Endometrium (tissue), 2 donors: ENCODE measurements around the gene RPA3.

Experiments used
- FAIRE-seq: peaks from 2 replicates; lab custom pipeline; 2012; peaks lifted over from hg19 to GRCh38; lab: Jason Lieb, UNC
- donor health status: control.
- donor health status: control.

RPA3 gene

GRCh38 chr7:7732621-7733281 is 14.3 kb upstream of the RPA3 start:
- FAIRE-seq = no peak

GRCh38 chr7:7731732-7732131 is 13.3 kb upstream of the RPA3 start:
- no peak for FAIRE-seq

DNA sequence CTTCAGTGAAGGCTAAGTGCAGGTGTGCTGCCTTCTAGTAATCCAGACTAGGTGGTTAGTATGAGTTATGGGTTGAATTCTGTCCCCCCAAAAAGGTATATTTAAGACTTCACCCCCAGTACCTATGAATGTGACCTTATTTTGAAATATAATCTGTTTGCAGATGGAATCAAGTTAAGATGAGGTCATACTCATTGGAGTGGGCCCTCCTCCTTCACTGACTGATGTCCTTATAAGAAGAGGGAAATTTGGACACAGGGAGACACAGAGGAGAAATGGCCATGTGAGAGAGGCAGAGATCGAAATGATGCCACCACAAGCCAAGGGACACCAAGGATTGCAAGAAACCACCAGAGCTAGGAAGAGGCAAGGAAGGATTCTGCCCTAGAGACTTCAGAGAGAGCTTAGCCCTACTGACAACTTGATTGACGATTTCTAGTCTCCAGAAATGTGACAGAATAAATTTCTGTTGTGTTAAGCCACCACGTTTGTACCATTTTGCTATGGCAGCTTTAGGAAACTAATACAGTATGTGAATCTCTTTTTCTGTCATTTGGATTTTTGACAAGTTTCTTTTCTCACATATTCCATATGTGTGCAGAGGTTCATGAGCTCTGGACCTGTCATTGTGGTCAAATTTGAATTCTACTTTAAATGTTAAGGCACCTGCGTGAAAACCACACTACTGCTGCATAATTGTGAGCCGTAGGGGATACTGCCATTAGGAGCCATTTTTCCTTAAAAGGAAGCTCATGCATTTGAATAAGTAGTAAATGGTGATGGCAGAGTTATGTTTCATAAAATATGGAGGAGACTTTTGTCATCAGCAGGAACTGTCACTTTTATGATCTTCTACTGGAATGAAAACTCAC is 2.6 kb upstream of the RPA3 start:
- no peak for FAIRE-seq

GRCh38 chr7:7720193-7720592 is 1.8 kb upstream of the RPA3 start:
- no peak for FAIRE-seq

- FAIRE-seq = no peak
Observed at GRCh38 chr7:7719236-7719635, 829 bp upstream of the RPA3 start.

GRCh38 chr7:7713730-7714129 is 4.7 kb downstream of the RPA3 start:
- FAIRE-seq = no peak

GRCh38 chr7:7710469-7710868 is 7.9 kb downstream of the RPA3 start:
- FAIRE-seq = no peak

DNA sequence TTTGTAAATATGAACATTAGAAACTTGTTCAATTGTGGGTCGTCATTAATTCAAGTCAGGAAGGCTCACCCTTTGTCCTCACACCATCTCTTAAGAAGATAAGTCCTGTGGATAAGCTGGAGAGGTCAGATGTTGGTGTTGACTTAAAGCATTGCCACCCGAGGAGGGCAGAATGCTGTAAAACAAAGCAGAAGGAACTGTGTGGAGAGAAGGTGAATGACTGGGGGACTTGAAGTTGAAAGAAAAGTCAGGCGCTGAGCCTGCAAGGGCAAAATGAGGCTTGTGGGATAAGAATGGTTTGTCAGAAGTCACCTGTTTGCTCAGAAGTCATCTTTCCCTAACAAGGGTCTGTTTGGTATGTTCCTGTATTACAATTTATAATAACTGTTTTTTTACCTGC is 9.1 kb downstream of the RPA3 start:
- FAIRE-seq = no peak

GRCh38 chr7:7707806-7708205 is 10.6 kb downstream of the RPA3 start:
- FAIRE-seq = no peak

DNA sequence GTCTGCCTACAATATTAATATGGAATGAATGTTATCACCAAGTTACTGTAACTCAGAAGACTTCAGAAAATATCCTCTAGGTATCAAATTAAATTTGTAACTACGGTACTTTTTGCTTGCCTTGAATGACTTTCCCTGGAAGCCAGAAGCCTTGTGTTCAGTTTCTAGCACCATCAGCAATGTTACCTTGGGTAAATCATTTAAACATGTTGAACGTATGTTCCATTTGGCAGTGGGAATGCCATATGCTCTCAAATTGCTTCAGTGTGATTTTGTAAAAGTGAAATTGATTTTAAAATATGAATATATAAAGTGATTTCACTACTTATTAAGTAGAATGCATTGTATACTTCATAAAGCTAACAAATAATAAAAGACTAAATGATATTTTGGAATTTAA is 11.2 kb downstream of the RPA3 start:
- FAIRE-seq = no peak

- no peak for FAIRE-seq
Observed at GRCh38 chr7:7706556-7707172, 11.7 kb downstream of the RPA3 start.

DNA sequence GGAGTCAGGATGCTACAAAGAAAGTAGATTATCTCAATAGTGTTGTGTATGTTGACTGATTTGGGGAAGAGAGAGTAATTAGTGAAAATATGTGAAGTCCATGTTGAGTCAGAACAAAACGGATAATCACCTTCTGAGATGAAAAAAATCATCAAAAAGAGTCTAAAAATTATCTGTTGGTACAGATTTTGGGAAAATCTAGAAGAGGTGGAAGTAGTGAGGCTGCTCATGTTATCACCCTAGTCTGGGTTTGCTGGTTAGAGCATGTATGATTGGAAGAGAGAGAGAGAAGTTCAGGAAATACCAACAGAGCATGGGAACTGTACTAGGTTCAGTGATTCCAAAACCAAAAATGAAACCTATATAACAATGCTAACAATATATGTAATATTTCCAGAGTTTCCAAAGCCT is 12.3 kb downstream of the RPA3 start:
- no peak for FAIRE-seq

- FAIRE-seq = no peak
Observed at GRCh38 chr7:7705318-7705717, 13.1 kb downstream of the RPA3 start.

DNA sequence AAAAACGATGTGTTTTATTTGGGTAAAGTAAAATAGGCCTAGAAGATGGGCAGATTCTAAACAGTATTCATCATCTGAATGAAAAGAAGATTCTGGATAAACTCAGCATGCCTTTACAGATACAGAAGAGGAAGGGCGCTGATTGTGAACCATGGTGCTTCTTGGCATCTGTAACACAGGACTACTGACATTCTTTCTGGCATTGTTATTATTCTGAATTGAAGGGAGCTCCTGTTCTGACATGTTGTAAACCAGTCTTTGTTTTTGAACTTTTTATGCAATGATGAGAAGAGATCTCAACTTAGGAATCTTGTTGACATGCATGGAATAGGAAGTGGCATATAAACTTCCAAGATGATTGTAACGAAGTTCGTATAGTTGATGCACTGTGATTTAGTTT is 13.5 kb downstream of the RPA3 start:
- no peak for FAIRE-seq

DNA sequence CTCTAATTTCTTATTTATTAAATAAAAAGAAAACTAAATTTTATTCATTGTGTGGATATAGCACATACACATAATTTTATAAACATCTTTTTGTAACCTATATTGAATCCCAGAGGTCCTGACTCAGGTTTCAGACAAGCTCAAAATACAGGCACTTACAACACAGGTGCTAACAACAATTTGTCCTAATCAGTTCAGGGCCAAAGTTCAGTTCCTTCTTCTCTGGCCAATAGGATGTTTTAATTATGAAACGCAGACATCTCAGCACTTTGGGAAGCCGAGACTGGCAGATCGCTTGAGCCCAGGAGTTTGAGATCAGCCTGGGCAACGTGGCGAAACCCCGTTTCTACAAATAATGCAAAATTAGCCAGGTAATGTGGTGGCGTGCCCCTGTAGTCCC is 15.0 kb downstream of the RPA3 start:
- FAIRE-seq = no peak

GRCh38 chr7:7702826-7703225 is 15.6 kb downstream of the RPA3 start:
- FAIRE-seq = peak; percentile 83

DNA sequence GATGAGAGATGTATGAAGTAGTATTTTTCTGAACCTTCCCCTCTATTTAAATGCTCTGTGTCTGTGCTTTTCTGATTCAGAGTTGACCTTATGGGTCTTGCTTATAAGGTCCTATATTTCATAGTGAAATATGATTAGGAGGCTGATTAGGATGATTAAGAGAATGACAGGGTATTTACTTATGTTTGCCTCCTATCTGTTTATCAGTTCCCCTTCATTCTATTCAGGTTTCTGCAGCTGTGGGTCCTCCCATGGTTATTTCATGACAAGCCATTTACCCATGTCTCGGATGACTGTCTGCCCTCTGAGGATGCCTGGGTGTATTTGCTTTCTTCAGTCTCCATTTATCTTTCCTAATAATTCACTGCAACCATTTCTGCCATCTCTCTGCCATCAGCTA is 16.9 kb downstream of the RPA3 start:
- no peak for FAIRE-seq

GRCh38 chr7:7699970-7700369 is 18.4 kb downstream of the RPA3 start:
- no peak for FAIRE-seq

- FAIRE-seq = no peak
Observed at GRCh38 chr7:7699380-7699779, 19.0 kb downstream of the RPA3 start.

DNA sequence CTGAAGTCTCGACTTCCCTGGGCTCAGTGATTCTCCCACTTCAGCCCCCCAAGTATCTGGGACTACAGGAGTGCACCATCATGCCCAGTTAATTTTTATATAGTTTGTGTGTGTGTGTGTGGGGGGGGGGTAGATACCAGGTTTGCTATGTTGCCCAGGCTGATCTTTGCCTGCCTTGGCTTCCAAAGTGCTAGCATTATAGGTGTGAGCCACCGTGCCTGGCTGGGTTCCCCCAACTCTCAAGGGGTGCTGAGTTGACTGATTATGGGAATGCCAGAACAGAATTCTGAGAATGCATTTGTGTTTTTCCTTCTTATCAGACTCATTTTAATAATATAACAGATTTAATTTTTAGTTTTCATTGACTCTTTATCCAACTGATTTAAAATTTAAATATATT is 19.5 kb downstream of the RPA3 start:
- no peak for FAIRE-seq

DNA sequence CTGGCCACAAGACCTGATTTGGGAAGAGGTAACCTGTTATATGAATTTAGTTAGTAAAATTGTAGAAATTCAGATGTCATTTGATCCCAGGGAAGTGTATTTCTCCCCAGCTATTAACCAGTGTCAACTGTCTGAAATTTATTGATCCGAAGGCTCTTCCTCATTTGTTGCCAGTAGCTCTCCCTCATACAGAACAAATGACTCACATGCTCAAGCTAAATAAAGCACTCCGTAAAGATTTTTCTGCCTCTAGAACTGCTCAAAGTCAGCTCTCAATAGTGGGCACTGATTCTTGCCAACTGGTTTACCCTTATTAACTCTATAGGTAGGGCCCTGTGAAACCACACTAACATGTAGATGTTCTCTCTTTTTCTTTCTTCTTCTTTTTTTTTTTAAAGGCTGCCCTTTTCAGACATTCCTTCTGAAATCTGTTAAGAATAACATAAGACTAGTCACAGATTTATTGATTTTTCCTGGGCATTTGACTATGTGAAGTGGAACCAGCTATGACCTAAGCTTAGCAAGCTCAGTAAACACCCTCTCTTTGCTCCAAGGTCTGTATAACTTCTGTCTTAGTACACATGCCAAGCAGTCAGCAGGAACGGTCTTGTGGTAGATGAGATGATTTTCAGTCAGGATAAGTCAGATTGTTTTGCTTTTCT is 21.8 kb downstream of the RPA3 start:
- no peak for FAIRE-seq

GRCh38 chr7:7695111-7695817 is 23.1 kb downstream of the RPA3 start:
- FAIRE-seq = no peak
